ENCODE data around the gene SEMA3G.
A peak's percentile ranks its signal among the peaks of the same experiment; 100 is the strongest.

The SEMA3G gene

GRCh38 chr3:52471371-52472238, 26.7 kb upstream of the SEMA3G start:
- in situ Hi-C loops (cut with HindIII; ENCODE audit: low sequenced_read_pairs): loop anchor here (5.0 kb wide), 1 partner anchor 101 kb away; no protein-coding TSS in a partner anchor
- TF ChIP-seq CTCF (IDR thresholded peaks at IDR 0.05; ENCODE audit: low read depth, low read length, missing control alignments): peak; percentile 64
- no peak for DNase-seq (ENCODE audit: low read depth)
- no peak overlapping the region for H3K4me3 ChIP-seq (ENCODE audit: low read depth, low read length)

GRCh38 chr3:52470920-52471319, 26.0 kb upstream of the SEMA3G start:
- no peak for TF ChIP-seq CTCF (IDR thresholded peaks at IDR 0.05; ENCODE audit: low read depth, low read length, missing control alignments)
- H3K4me3 ChIP-seq (ENCODE audit: low read depth, low read length): no peak overlapping the region
- no peak for DNase-seq (ENCODE audit: low read depth)
- in situ Hi-C loops (cut with HindIII; ENCODE audit: low sequenced_read_pairs): loop anchor here (5.0 kb wide), 1 partner anchor 101 kb away; no protein-coding TSS in a partner anchor

- no peak for TF ChIP-seq CTCF (IDR thresholded peaks at IDR 0.05; ENCODE audit: low read depth, low read length, missing control alignments)
- in situ Hi-C loops (cut with HindIII; ENCODE audit: low sequenced_read_pairs): no loop called here
- no peak for DNase-seq (ENCODE audit: low read depth)
- no peak overlapping the region for H3K4me3 ChIP-seq (ENCODE audit: low read depth, low read length)
Measured at GRCh38 chr3:52469001-52469400, 24.1 kb upstream of the SEMA3G start.

GRCh38 chr3:52468336-52468735, 23.4 kb upstream of the SEMA3G start:
- no peak for TF ChIP-seq CTCF (IDR thresholded peaks at IDR 0.05; ENCODE audit: low read depth, low read length, missing control alignments)
- no peak overlapping the region for H3K4me3 ChIP-seq (ENCODE audit: low read depth, low read length)
- no peak for DNase-seq (ENCODE audit: low read depth)
- in situ Hi-C loops (cut with HindIII; ENCODE audit: low sequenced_read_pairs): no loop called here

GRCh38 chr3:52463416-52463815, 18.5 kb upstream of the SEMA3G start:
- in situ Hi-C loops (cut with HindIII; ENCODE audit: low sequenced_read_pairs): no loop called here
- TF ChIP-seq CTCF (IDR thresholded peaks at IDR 0.05; ENCODE audit: low read depth, low read length, missing control alignments): no peak
- H3K4me3 ChIP-seq (ENCODE audit: low read depth, low read length): no peak overlapping the region
- DNase-seq (ENCODE audit: low read depth): no peak

- no peak for DNase-seq (ENCODE audit: low read depth)
- in situ Hi-C loops (cut with HindIII; ENCODE audit: low sequenced_read_pairs): no loop called here
- TF ChIP-seq CTCF (IDR thresholded peaks at IDR 0.05; ENCODE audit: low read depth, low read length, missing control alignments): no peak
- no peak overlapping the region for H3K4me3 ChIP-seq (ENCODE audit: low read depth, low read length)
Measured at GRCh38 chr3:52461874-52462273, 17.0 kb upstream of the SEMA3G start.

Measured in astrocyte of the cerebellum (primary cell).